ENCODE measurements around the gene LENEP.
A peak's percentile ranks its signal among the peaks of the same experiment; 100 is the strongest.

LENEP gene

DNA sequence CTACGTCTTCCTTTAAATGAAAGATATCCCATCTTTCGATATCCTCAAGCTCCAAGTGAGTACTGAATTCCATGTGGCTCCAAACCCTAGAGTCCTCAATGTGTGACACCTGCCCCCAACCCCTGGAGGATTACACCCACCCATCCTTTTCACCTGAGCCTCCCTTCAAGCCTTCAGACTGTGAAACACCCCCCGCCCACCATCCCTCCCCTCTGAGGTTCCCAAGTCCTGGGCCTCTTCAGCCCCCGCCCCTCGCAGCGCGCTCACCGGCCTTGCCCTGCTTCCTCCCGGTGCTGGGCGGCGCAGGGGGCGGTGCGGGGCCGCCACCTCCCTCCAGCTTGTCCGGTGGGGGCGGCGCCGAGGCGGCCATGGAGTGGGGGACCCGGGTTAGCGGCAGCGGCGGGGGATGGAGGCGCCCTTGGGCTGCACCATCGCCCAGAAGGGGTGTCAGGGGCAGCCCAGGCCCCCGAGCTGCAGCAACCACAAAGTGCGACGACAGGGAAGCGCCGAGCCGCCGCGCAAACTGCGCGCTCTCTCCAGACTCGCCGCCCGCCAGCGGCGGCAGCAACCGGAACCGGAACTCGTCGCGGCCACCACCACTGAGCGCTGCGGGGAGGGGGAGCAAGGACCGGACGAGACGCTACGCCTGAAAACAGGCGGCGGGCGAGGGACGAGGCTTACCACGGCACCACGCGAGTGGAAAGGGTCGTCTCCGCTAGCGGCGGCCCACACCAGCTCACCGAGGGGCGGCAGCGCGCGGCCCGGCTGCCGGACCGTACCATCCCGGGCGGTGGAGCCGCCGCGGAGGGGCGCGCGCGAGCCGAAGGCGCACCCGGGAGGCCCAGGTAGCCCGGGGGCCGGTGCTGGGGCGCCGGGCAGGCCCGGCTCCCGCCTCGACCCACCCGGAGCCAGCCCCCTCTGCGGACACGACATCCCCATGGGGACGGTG, 31.9 kb upstream of the LENEP start, which contains the start of gene PYGO2:
PYGO2 (minus strand) TSS at position 576 of the 949 bp plus-strand sequence; CDS start at position 370, 206 bp downstream.
- no peak within 1 kb of the TSS for H3K27ac ChIP-seq (ENCODE audit: low read length)
- no peaks in the 10 kb centered on the region for H3K27me3 ChIP-seq (ENCODE audit: control insufficient read depth, insufficient read depth, low read length)
- peaks cover 3% of the 10 kb centered on the region; the same call in 1 of the 2 replicates for H3K4me1 ChIP-seq (ENCODE audit: control insufficient read depth, insufficient read depth, low read length)
- DNase-seq (ENCODE audit: low read depth, low spot score), result no peak
- peak within 1 kb of the TSS; percentile 81 for H3K4me3 ChIP-seq (ENCODE audit: low read length)
- no CpG with 5 or more reads among the region's 93 CpGs for WGBS (ENCODE audit: insufficient coverage, insufficient read length)
- no peaks in the 10 kb centered on the region for H3K9me3 ChIP-seq (ENCODE audit: control insufficient read depth, insufficient read depth, low read length)
- peaks cover 19% of the 10 kb centered on the region for H3K36me3 ChIP-seq (ENCODE audit: control insufficient read depth, insufficient read depth, low read length)

- Histone ChIP-seq H3K4me1 (ENCODE audit: control insufficient read depth, insufficient read depth, low read length) (no peaks in the 10 kb centered on the region; the same call in 1 of the 2 replicates), H3K27me3 (ENCODE audit: control insufficient read depth, insufficient read depth, low read length) (no peaks in the 10 kb centered on the region), H3K4me3 (ENCODE audit: low read length) (peak overlapping the region; percentile 81; the same call in 1 of the 2 replicates), H3K27ac (ENCODE audit: low read length) (no peak overlapping the region), H3K9me3 (ENCODE audit: control insufficient read depth, insufficient read depth, low read length) (no peaks in the 10 kb centered on the region), H3K36me3 (ENCODE audit: control insufficient read depth, insufficient read depth, low read length) (peaks cover 19% of the 10 kb centered on the region)
- no peak for DNase-seq (ENCODE audit: low read depth, low spot score)
- WGBS (ENCODE audit: insufficient coverage, insufficient read length), result no CpG with 5 or more reads among the region's 25 CpGs
Measured at GRCh38 chr1:154962156-154962749, 31.1 kb upstream of the LENEP start.

GRCh38 chr1:154962795-154963330, 30.5 kb upstream of the LENEP start:
- DNase-seq (ENCODE audit: low read depth, low spot score), result no peak
- no peak overlapping the region for H3K4me3 ChIP-seq (ENCODE audit: low read length)

GRCh38 chr1:154963643-154964042, 29.7 kb upstream of the LENEP start:
- DNase-seq (ENCODE audit: low read depth, low spot score), result no peak
- Histone ChIP-seq H3K36me3 (ENCODE audit: control insufficient read depth, insufficient read depth, low read length) (peaks cover 24% of the 10 kb centered on the region), H3K27ac (ENCODE audit: low read length) (no peak overlapping the region), H3K4me3 (ENCODE audit: low read length) (no peak overlapping the region), H3K4me1 (ENCODE audit: control insufficient read depth, insufficient read depth, low read length) (peaks cover 1% of the 10 kb centered on the region; the same call in 1 of the 2 replicates), H3K27me3 (ENCODE audit: control insufficient read depth, insufficient read depth, low read length) (no peaks in the 10 kb centered on the region), H3K9me3 (ENCODE audit: control insufficient read depth, insufficient read depth, low read length) (no peaks in the 10 kb centered on the region)
- WGBS (ENCODE audit: insufficient coverage, insufficient read length), result no CpG with 5 or more reads among the region's 8 CpGs

More at GRCh38 chr1:154962795-154963330, 30.5 kb upstream of the LENEP start:
- no peaks in the 10 kb centered on the region; the same call in 1 of the 2 replicates for H3K4me1 ChIP-seq (ENCODE audit: control insufficient read depth, insufficient read depth, low read length)
- no peaks in the 10 kb centered on the region for H3K27me3 ChIP-seq (ENCODE audit: control insufficient read depth, insufficient read depth, low read length)
- H3K27ac ChIP-seq (ENCODE audit: low read length), result no peak overlapping the region
- no peaks in the 10 kb centered on the region for H3K9me3 ChIP-seq (ENCODE audit: control insufficient read depth, insufficient read depth, low read length)
- no CpG with 5 or more reads among the region's 6 CpGs for WGBS (ENCODE audit: insufficient coverage, insufficient read length)
- peaks cover 24% of the 10 kb centered on the region for H3K36me3 ChIP-seq (ENCODE audit: control insufficient read depth, insufficient read depth, low read length)

GRCh38 chr1:154964359-154964758, 29.0 kb upstream of the LENEP start:
- Histone ChIP-seq H3K27me3 (ENCODE audit: control insufficient read depth, insufficient read depth, low read length) (no peaks in the 10 kb centered on the region), H3K36me3 (ENCODE audit: control insufficient read depth, insufficient read depth, low read length) (peaks cover 20% of the 10 kb centered on the region), H3K9me3 (ENCODE audit: control insufficient read depth, insufficient read depth, low read length) (no peaks in the 10 kb centered on the region), H3K4me3 (ENCODE audit: low read length) (no peak overlapping the region), H3K4me1 (ENCODE audit: control insufficient read depth, insufficient read depth, low read length) (peaks cover 2% of the 10 kb centered on the region; the same call in 1 of the 2 replicates), H3K27ac (ENCODE audit: low read length) (no peak overlapping the region)
- DNase-seq (ENCODE audit: low read depth, low spot score), result no peak
- no CpG with 5 or more reads among the region's 6 CpGs for WGBS (ENCODE audit: insufficient coverage, insufficient read length)

- H3K9me3 ChIP-seq (ENCODE audit: control insufficient read depth, insufficient read depth, low read length), result no peaks in the 10 kb centered on the region
- no peak overlapping the region for H3K4me3 ChIP-seq (ENCODE audit: low read length)
- no peaks in the 10 kb centered on the region for H3K27me3 ChIP-seq (ENCODE audit: control insufficient read depth, insufficient read depth, low read length)
- H3K4me1 ChIP-seq (ENCODE audit: control insufficient read depth, insufficient read depth, low read length), result peaks cover 2% of the 10 kb centered on the region; the same call in 1 of the 2 replicates
- H3K27ac ChIP-seq (ENCODE audit: low read length), result no peak overlapping the region
- DNase-seq (ENCODE audit: low read depth, low spot score), result no peak
- WGBS (ENCODE audit: insufficient coverage, insufficient read length), result no CpG with 5 or more reads among the region's 7 CpGs
- peaks cover 18% of the 10 kb centered on the region for H3K36me3 ChIP-seq (ENCODE audit: control insufficient read depth, insufficient read depth, low read length)
Measured at GRCh38 chr1:154966111-154966510, 27.3 kb upstream of the LENEP start.

- no peak overlapping the region for H3K4me3 ChIP-seq (ENCODE audit: low read length)
- H3K27ac ChIP-seq (ENCODE audit: low read length), result no peak overlapping the region
- DNase-seq (ENCODE audit: low read depth, low spot score), result no peak
- H3K27me3 ChIP-seq (ENCODE audit: control insufficient read depth, insufficient read depth, low read length), result no peaks in the 10 kb centered on the region
- no peaks in the 10 kb centered on the region for H3K9me3 ChIP-seq (ENCODE audit: control insufficient read depth, insufficient read depth, low read length)
- H3K36me3 ChIP-seq (ENCODE audit: control insufficient read depth, insufficient read depth, low read length), result peaks cover 18% of the 10 kb centered on the region
- no CpG with 5 or more reads among the region's 5 CpGs for WGBS (ENCODE audit: insufficient coverage, insufficient read length)
- peaks cover 7% of the 10 kb centered on the region for H3K4me1 ChIP-seq (ENCODE audit: control insufficient read depth, insufficient read depth, low read length)
Measured at GRCh38 chr1:154967331-154967950, 25.9 kb upstream of the LENEP start.

- Histone ChIP-seq H3K27ac (ENCODE audit: low read length) (no peak overlapping the region), H3K9me3 (ENCODE audit: control insufficient read depth, insufficient read depth, low read length) (no peaks in the 10 kb centered on the region), H3K36me3 (ENCODE audit: control insufficient read depth, insufficient read depth, low read length) (peaks cover 12% of the 10 kb centered on the region), H3K27me3 (ENCODE audit: control insufficient read depth, insufficient read depth, low read length) (no peaks in the 10 kb centered on the region), H3K4me1 (ENCODE audit: control insufficient read depth, insufficient read depth, low read length) (peaks cover 10% of the 10 kb centered on the region), H3K4me3 (ENCODE audit: low read length) (peak overlapping the region; percentile 38; the same call in 1 of the 2 replicates)
- no peak for DNase-seq (ENCODE audit: low read depth, low spot score)
- no CpG with 5 or more reads among the region's 3 CpGs for WGBS (ENCODE audit: insufficient coverage, insufficient read length)
Measured at GRCh38 chr1:154968731-154969130, 24.7 kb upstream of the LENEP start.

- Histone ChIP-seq H3K4me1 (ENCODE audit: control insufficient read depth, insufficient read depth, low read length) (peaks cover 10% of the 10 kb centered on the region), H3K36me3 (ENCODE audit: control insufficient read depth, insufficient read depth, low read length) (peaks cover 11% of the 10 kb centered on the region), H3K27ac (ENCODE audit: low read length) (no peak overlapping the region), H3K4me3 (ENCODE audit: low read length) (peak overlapping the region; percentile 38; the same call in 1 of the 2 replicates), H3K27me3 (ENCODE audit: control insufficient read depth, insufficient read depth, low read length) (no peaks in the 10 kb centered on the region), H3K9me3 (ENCODE audit: control insufficient read depth, insufficient read depth, low read length) (no peaks in the 10 kb centered on the region)
- no peak for DNase-seq (ENCODE audit: low read depth, low spot score)
- WGBS (ENCODE audit: insufficient coverage, insufficient read length), result no CpG with 5 or more reads among the region's 5 CpGs
Measured at GRCh38 chr1:154969246-154969645, 24.1 kb upstream of the LENEP start.
